Loucy (cell line): ENCODE data around the gene TMEM269.
"Not testable (repeated sequence)": the region's sequence is repeated elsewhere in the genome, so short reads cannot be mapped to it uniquely, and the experiment has no call there.

Source experiments
- H2AFZ ChIP-seq: fragments of 200-600 bp; sonication (generic); 2 replicates; pipeline ENCODE4 v1.6.0; 2016; ENCODE audit warnings: antibody characterized with exemption, mild to moderate bottlenecking, low read length, moderate library complexity
- H3F3A ChIP-seq: fragments of 200-600 bp; 2 replicates; pipeline ENCODE4 v1.6.0; 2016; ENCODE audit warnings: antibody characterized with exemption, low read depth, mild to moderate bottlenecking
- H3K27me3 ChIP-seq: fragments of 200-600 bp; sonication (generic); 2 replicates; pipeline ENCODE4 v1.6.1; 2014; ENCODE audit warnings: low read length, mild to moderate bottlenecking; ENCODE audit not compliant: insufficient read depth, poor library complexity, severe bottlenecking
- H3K36me3 ChIP-seq: fragments of 200-600 bp; sonication (generic); 2 replicates; pipeline ENCODE4 v1.6.1; 2016; ENCODE audit warnings: low read length; ENCODE audit not compliant: insufficient read depth
- H3K4me1 ChIP-seq: fragments of 200-600 bp; sonication (generic); 2 replicates; pipeline ENCODE4 v1.5.1; 2014; ENCODE audit warnings: low read length, mild to moderate bottlenecking; ENCODE audit not compliant: insufficient read depth, poor library complexity, severe bottlenecking
- H3K4me2 ChIP-seq: fragments of 200-600 bp; sonication (generic); 2 replicates; pipeline ENCODE4 v1.6.0; 2014; ENCODE audit warnings: antibody characterized with exemption, low read length, low read depth, mild to moderate bottlenecking; ENCODE audit not compliant: poor library complexity, severe bottlenecking
- H3K4me3 ChIP-seq: fragments of 200-600 bp; sonication (generic); 2 replicates; pipeline ENCODE4 v1.5.1; 2014; ENCODE audit warnings: low read length, mild to moderate bottlenecking, mixed read lengths; ENCODE audit not compliant: poor library complexity, severe bottlenecking
- H3K79me2 ChIP-seq: fragments of 200-600 bp; sonication (generic); 2 replicates; pipeline ENCODE4 v1.6.1; 2014; ENCODE audit warnings: low read length; ENCODE audit not compliant: insufficient read depth
- H3K9ac ChIP-seq: fragments of 200-600 bp; sonication (generic); 2 replicates; pipeline ENCODE4 v1.6.0; 2014; ENCODE audit warnings: mild to moderate bottlenecking, low read depth, low read length, moderate library complexity; ENCODE audit not compliant: poor library complexity, severe bottlenecking
- H3K9me2 ChIP-seq: fragments of 200-600 bp; sonication (generic); replicated peaks from 2 replicates; pipeline ENCODE4 v1.6.1; 2016; ENCODE audit warnings: low read depth, low read length, mixed read lengths
- H3K9me3 ChIP-seq: fragments of 200-600 bp; sonication (generic); 2 replicates; pipeline ENCODE4 v1.6.1; 2014; ENCODE audit warnings: mild to moderate bottlenecking, antibody characterized with exemption, low read length, low read depth; ENCODE audit not compliant: insufficient read depth
- H4K20me1 ChIP-seq: fragments of 200-600 bp; sonication (generic); 2 replicates; pipeline ENCODE4 v1.6.0; 2014; ENCODE audit warnings: antibody characterized with exemption, low read length, mild to moderate bottlenecking; ENCODE audit not compliant: insufficient read depth, poor library complexity, severe bottlenecking
- CTCF ChIP-seq: fragments of 200-600 bp; sonication (generic); conservative IDR thresholded peaks from 2 replicates; pipeline ENCODE4 v1.5.1; 2014; ENCODE audit warnings: mild to moderate bottlenecking, antibody characterized with exemption, low read length
- EZH2phosphoT487 ChIP-seq: fragments of 200-600 bp; IDR thresholded peaks from 2 replicates; pipeline ENCODE4 v1.6.1; 2018; ENCODE audit warnings: antibody characterized with exemption, mild to moderate bottlenecking, moderate library complexity, borderline replicate concordance

The TMEM269 gene

GRCh38 chr1:42748021-42748420 lies 36.8 kb upstream of the TMEM269 start:
- no peaks in the 10 kb centered on the region for H3K27me3 ChIP-seq
- no peaks in the 10 kb centered on the region for H3K9me2 ChIP-seq
- no peak overlapping the region for H2AFZ ChIP-seq
- no peak overlapping the region for H3K4me2 ChIP-seq
- no peak for TF ChIP-seq EZH2phosphoT487
- no peak for TF ChIP-seq CTCF
- H3K4me1 ChIP-seq, result no peaks in the 10 kb centered on the region
- H3K36me3 ChIP-seq, result peaks cover 32% of the 10 kb centered on the region; the same call in 1 of the 2 replicates
- H3K4me3 ChIP-seq, result no peak overlapping the region
- H3K9ac ChIP-seq, result no peak overlapping the region
- no peaks in the 10 kb centered on the region for H4K20me1 ChIP-seq
- H3K79me2 ChIP-seq, result no peaks in the 10 kb centered on the region
- no peaks in the 10 kb centered on the region for H3F3A ChIP-seq
- H3K9me3 ChIP-seq, result no peaks in the 10 kb centered on the region

DNA sequence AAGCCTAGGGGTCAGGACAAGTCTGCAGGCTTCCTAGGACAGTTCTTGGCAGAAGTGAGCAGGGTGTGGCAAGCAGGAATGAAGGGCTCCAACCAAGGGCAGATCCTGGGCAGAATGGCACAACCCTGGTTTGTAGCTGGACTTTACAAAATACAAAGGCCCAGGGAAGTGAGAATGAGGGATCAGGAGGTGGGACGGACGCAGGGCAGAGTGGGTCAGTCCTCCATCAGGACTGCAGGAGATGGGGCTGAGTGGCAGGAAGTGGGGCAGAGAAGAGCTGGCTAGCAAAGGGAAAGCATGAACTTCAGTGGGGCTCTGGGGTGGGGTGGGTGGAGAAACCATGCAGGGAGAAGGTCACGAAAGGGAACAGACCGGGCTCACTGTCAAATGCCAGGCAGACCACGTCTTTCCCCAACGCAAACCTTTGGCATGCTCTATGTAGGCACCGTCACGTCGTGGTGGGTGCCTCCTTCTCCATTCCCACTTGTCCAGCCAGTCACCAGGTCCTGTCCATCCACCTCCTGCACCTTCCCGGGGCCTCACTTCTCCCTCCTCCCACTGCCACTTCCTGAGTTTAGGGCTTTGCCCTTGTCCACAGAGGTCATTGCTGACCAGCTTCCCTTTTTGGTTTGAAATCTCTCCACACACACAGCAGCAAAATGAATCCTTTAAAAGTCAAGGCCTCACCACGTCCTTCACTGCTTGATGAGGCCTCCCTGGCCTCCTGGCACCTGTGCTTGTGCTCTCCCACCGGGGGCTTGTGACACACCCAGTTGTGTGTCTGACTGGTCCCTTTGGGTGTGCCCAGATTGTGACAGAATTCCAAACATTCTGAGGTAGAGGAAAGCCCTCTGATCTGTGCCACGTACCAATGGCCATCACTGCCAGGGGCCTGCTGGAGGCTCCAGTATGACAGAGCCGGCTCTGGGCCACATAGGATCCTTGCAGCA lies 36.1 kb upstream of the TMEM269 start:
- Histone ChIP-seq H3K9me2 (no peaks in the 10 kb centered on the region), H2AFZ (no peak overlapping the region), H3K27me3 (no peaks in the 10 kb centered on the region), H3K4me2 (no peak overlapping the region), H3K9ac (no peak overlapping the region), H3K36me3 (peaks cover 32% of the 10 kb centered on the region; the same call in 1 of the 2 replicates), H4K20me1 (no peaks in the 10 kb centered on the region), H3K4me1 (no peaks in the 10 kb centered on the region), H3K4me3 (no peak overlapping the region), H3K79me2 (no peaks in the 10 kb centered on the region), H3K9me3 (no peaks in the 10 kb centered on the region), H3F3A (no peaks in the 10 kb centered on the region)
- no peak for TF ChIP-seq CTCF
- no peak for TF ChIP-seq EZH2phosphoT487

GRCh38 chr1:42750041-42750440 lies 34.8 kb upstream of the TMEM269 start:
- Histone ChIP-seq H3K9ac (no peak overlapping the region), H3K9me3 (no peaks in the 10 kb centered on the region), H3K4me1 (no peaks in the 10 kb centered on the region), H3K9me2 (no peaks in the 10 kb centered on the region), H3K27me3 (no peaks in the 10 kb centered on the region), H3K36me3 (peaks cover 43% of the 10 kb centered on the region; the same call in 1 of the 2 replicates), H2AFZ (no peak overlapping the region), H4K20me1 (no peaks in the 10 kb centered on the region), H3K4me2 (no peak overlapping the region), H3K4me3 (no peak overlapping the region), H3F3A (no peaks in the 10 kb centered on the region), H3K79me2 (no peaks in the 10 kb centered on the region)
- TF ChIP-seq CTCF (no peak), EZH2phosphoT487 (no peak)

- not testable (repeated sequence) for H3K9ac ChIP-seq, H2AFZ ChIP-seq, H3K79me2 ChIP-seq, H3K27me3 ChIP-seq, H3K4me2 ChIP-seq, H3K9me2 ChIP-seq, H3K4me3 ChIP-seq, H3F3A ChIP-seq, H3K9me3 ChIP-seq, H3K4me1 ChIP-seq, H4K20me1 ChIP-seq
- peaks cover 50% of the 10 kb centered on the region; the same call in 1 of the 2 replicates for H3K36me3 ChIP-seq
Measured at GRCh38 chr1:42751511-42752070, 33.2 kb upstream of the TMEM269 start.
